Posterior cingulate gyrus (tissue), 11 donors: ENCODE data around the gene MRI1.
"Not testable (repeated sequence)": the region's sequence is repeated elsewhere in the genome, so short reads cannot be mapped to it uniquely, and the experiment has no call there.

Source experiments
- DNase-seq, 10 donors: peaks; one replicate each; pipeline versions ENCODE4 v3.0.0 to v3.0.0-alpha.2; 2020 to 2021; ENCODE audit warnings: mixed read lengths in 3 of 10
- intact Hi-C: fragments of 100-400 bp; cut with DNase I; formaldehyde crosslinking; loops from one replicate; pipeline ENCODE4 v1.15.1; 2023

MRI1 gene

GRCh38 chr19:13784731-13785452 is 20.6 kb downstream of the MRI1 start:
- DNase-seq: peak in 9 of 10 donors; percentile 32 to 94 (median 66)
- intact Hi-C loops: loop anchor here (2.0 kb wide), 1 partner anchor 78 kb away; no protein-coding TSS in a partner anchor

- no peak for DNase-seq
- intact Hi-C loops: no loop called here
Observed at GRCh38 chr19:13788991-13789390, 24.7 kb downstream of the MRI1 start.

DNA sequence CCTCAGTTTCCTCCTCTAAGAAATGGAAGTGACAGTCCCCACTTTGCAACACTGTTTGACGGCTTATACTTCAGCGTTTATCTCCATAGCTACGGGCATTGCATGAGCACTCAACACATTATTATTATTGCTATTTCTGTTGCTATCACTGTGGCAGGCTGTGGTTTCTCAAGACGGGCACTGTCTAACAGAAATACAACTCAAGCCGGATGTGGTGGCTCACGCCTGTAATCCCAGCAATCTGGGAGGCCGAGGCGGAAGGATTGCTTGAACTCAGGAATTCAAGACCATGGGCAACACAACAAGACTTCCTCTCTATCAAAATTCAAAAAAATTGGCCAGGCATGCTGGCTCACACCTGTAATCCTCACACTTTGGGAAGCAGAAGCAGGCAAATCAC is 26.0 kb downstream of the MRI1 start:
- intact Hi-C loops: no loop called here
- no peak for DNase-seq

GRCh38 chr19:13793317-13793716 is 29.0 kb downstream of the MRI1 start:
- intact Hi-C loops: not testable (repeated sequence)

GRCh38 chr19:13794398-13794756 is 30.1 kb downstream of the MRI1 start:
- intact Hi-C loops: no loop called here
- peak in 1 of 10 donors; percentile 22 for DNase-seq

More at GRCh38 chr19:13793317-13793716, 29.0 kb downstream of the MRI1 start:
- not testable (repeated sequence) for DNase-seq

DNA sequence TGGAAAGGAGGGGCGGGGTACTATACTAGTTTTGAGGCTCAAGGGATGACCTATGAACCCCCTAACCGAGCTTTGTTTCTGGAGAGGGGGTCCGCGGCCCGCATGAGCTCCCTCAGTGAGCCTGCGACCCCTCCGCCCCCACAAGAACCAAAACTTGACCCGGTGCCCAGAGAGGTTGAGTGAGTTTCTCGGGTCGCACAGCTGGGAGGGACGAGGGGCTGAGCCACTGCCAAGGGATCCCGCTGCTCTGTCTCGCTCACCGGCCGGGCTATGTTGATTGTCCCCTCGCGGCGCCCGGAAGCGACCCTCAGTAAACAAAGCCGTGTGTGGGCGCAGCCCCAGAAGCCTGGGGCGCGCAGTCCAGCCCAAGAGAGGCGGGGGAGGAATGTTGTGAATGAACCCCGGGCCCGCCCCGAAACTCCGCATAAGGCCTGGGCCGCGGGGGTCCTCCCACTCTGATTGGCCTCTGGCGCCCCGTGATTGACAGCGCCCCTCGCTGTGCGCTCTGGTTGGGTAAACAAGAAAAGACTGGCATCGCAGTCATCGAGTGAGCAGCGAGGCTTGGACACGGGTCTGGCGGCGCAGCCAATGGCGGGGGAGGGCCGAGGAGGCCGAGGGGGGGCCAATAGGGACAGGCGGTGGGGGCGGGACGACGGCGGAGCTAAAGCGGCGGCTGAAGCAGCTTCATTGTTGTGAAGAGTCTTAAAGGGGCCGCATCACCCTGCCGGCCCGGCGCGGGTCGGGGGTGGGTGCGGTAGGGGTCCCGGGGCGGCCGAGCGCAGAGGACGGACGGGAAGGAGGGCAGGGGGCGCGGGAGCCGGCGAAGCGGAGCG is 30.7 kb downstream of the MRI1 start, which contains the start of gene ZSWIM4:
Gene ZSWIM4 (plus strand): TSS at position 687 of the 833 bp plus-strand sequence. CDS start 206 bp downstream, outside the sequence.
- intact Hi-C loops: loop anchor here (1.0 kb wide), 1 partner anchor 21 kb away; the partner anchor contains the start of gene C19orf53
- DNase-seq: peak; percentile 96 to 100 (median 99)

- DNase-seq: peak in 1 of 10 donors; percentile 34
- intact Hi-C loops: loop anchor here (1.0 kb wide), 1 partner anchor 21 kb away; the partner anchor contains the start of gene C19orf53
Observed at GRCh38 chr19:13795595-13796300, 31.4 kb downstream of the MRI1 start.

DNA sequence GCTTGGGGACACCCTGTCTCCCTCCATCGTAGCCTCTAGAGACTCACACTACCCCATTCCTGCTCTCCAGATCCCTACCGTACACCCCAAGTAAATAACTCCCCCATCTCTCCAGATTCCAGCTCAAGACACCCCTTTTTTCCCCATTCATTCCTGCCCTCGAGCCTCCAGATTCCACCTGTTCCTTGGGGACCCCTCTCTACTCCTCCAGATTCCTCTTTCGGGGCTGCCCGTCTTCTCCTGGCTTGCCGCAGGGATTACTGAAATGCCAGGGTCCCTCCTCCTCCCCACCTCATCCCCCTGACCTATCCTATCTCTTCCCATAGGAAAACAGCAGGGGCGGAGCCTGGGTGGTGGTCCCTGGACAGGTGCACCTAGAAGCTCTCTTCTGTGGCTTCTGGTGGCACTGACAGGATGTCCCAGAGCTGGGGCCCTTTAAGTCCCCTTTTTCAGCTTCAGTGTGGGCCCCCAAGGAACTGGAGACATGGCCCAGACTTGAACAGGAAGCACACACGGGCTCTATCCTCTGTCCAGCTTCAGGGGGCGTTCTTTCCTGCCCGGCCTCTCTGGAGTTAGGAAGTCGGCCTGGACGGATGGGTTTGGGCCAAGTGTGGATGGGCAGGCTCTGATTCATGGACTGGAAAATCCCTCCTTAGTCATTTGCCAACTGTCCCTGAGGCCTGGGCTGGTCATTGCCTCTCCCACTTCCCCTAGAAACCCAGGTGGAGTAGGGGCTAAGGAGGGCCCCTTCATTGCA is 32.2 kb downstream of the MRI1 start:
- peak in 1 of 10 donors; percentile 23 for DNase-seq
- intact Hi-C loops: no loop called here

DNA sequence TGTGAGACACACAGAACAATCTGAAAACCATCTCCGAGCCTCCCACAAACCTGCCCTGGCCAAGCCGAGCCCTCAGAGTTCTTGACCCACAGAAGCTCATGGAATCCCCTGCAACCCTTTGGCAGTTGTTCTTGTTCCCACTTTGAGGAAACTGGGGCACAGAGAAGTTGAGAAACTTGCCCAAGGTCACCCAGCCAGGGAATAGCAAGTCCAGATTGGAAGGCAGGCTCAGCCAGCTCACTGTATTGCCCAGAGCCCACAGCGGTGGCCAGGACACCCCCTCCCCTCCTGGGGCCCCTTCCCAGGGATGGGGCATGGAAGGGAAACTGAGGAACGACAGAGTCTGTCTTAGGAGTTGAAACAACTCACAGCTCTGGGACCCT is 32.7 kb downstream of the MRI1 start:
- intact Hi-C loops: no loop called here
- no peak for DNase-seq

- intact Hi-C loops: no loop called here
- no peak for DNase-seq
Observed at GRCh38 chr19:13797870-13798269, 33.5 kb downstream of the MRI1 start.

DNA sequence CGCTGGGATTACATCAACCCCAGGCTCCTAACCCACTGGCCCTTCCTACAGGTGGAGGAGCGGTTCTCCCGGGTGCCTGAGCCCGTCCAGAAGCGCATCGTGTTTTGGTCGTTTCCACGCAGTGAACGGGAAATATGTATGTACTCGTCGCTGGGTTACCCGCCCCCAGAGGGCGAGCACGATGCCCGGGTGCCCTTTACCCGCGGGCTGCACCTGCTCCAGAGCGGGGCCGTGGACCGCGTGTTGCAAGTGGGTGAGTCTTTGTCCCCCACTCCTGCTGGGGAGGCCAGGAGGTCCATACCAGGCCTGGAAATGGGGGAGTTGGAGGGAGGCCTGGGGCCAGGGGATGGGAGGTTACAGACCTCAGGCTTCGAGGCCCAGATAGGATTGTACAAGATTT is 35.3 kb downstream of the MRI1 start:
- intact Hi-C loops: no loop called here
- peak in 1 of 10 donors; percentile 28 for DNase-seq

DNA sequence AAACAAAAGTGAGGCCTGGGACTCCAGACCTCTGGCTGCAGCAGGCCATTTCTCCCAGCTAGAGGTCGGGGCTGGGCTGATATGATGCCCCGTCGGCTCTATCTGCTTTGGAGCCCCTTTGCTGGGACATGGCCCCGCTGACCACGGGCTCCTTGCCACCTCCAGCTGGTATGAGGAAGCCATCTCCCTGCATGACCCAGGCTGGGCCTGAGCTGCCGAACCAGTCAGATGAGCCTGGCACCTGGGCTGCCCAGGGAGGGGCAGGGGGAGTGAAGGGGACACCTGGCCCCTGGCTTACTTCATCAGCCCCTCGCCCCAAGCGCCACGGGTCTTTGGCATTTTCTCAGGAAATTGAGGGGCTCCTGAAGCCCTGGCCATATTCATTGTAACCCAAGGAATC is 38.7 kb downstream of the MRI1 start:
- DNase-seq: peak in 1 of 10 donors; percentile 35
- intact Hi-C loops: no loop called here

DNA sequence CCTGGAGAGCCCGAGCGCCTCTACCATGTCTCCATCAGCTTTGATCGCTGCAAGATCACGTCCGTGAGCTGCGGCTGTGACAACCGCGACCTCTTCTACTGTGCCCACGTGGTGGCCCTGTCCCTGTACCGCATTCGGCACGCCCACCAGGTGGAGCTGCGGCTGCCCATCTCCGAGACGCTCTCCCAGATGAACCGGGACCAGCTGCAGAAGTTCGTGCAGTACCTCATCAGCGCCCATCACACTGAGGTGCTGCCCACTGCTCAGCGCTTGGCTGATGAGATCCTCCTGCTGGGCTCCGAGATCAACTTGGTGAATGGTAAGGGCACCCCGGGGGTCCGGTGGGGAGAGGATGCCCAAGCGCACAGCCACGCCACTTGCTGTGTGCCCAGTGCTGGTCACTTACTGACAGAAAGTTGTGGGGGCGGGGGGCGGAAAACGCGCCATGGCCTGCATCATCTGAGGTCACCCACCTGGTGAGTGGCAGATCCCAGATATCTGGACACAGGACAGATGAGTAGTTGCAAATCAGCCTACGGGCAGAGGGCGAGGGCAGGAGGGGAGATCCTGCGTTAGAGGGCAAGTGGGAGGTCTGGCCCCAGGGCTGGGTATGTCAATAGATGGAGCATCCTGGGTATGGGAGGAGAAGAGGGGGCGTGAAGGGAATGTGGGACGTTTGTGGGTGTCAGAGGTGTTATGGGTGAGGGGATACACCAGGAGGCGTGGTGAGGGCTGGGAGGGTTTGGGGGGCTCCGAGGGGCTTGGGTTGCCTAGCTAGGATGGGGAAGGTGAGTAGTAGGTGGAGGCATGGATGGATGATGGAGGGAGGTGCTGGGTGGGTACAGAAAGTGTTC is 40.7 kb downstream of the MRI1 start:
- intact Hi-C loops: loop anchor here (2.0 kb wide), 1 partner anchor 58 kb away; no protein-coding TSS in a partner anchor
- DNase-seq: peak in 7 of 10 donors; percentile 26 to 92 (median 47)

GRCh38 chr19:13806728-13807127 is 42.4 kb downstream of the MRI1 start:
- DNase-seq: peak in 1 of 10 donors; percentile 5
- intact Hi-C loops: no loop called here

DNA sequence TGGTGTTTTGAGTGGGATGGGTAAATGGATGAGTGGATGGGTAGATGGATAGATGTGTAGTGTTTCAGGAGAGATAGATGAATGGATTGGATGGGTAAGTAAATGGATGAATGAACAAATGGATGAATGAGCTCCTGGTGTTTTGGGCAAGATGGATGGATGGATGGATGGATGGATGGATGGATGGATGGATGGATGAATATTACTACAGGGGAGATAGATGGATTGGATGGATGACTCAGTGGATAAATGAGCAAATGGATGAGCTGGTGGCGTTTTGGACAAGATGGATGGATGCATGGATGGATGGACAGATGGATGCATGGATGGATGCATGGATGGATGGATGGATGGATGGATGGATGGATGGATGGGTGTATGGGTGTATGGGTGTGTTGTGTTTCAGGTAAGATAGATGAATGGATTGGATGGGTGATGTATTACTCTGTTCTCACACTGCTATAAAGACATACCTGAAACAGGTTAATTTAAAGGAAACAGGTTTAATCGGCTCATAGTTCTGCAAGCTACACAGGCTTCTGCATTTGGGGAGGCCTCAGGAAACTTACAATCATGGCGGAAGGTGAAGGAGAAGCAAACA is 43.2 kb downstream of the MRI1 start:
- intact Hi-C loops: no loop called here
- no peak for DNase-seq

- intact Hi-C loops: no loop called here
- DNase-seq: peak in 1 of 10 donors; percentile 48
Observed at GRCh38 chr19:13808856-13809255, 44.5 kb downstream of the MRI1 start.

- DNase-seq: peak in 1 of 10 donors; percentile 8
- intact Hi-C loops: no loop called here
Observed at GRCh38 chr19:13812544-13812943, 48.2 kb downstream of the MRI1 start.

GRCh38 chr19:13813147-13813546 is 48.8 kb downstream of the MRI1 start:
- peak in 1 of 10 donors; percentile 8 for DNase-seq
- intact Hi-C loops: no loop called here
